Spleen (tissue), 7 donors: Measurements from ENCODE around the gene PROM1.

Experiments
- POLR2A ChIP-seq, 3 donors: fragments of 450-650 bp; IDR thresholded peaks; one replicate each; pipeline ENCODE4 v1.5.1; 2017; ENCODE audit warnings: antibody characterized with exemption in 3 of 3, mild to moderate bottlenecking in 1 of 3
- POLR2AphosphoS5 ChIP-seq, 3 donors: sonication (generic); formaldehyde crosslinking; IDR thresholded peaks; one replicate each; pipeline ENCODE4 v1.5.1; 2017; ENCODE audit warnings: antibody characterized with exemption in 3 of 3
- TF ChIP-seq, protein P1 (sequence below), 11 experiments: fragments of 200-600 bp in 7 of 11; fragments of 450-650 bp in 4 of 11; sonication (generic) in 4 of 11; IDR thresholded peaks in 8 of 11; conservative IDR thresholded peaks in 3 of 11; 1 replicate in 7 of 11; 2 replicates in 4 of 11; pipeline versions ENCODE4 v1.4.0 to v1.8.0; 2016 to 2021; ENCODE audit warnings: antibody characterized with exemption in 11 of 11, inconsistent platforms in 4 of 11, mild to moderate bottlenecking in 1 of 11
- donor health status: DM: no; HTN: no; CAD: no; lungs with moderate emphysema.
- donor health status: DM: no; HTN: no; CAD: no.
- donor health status: DM: no; HTN: no; CAD: no.

DNA sequence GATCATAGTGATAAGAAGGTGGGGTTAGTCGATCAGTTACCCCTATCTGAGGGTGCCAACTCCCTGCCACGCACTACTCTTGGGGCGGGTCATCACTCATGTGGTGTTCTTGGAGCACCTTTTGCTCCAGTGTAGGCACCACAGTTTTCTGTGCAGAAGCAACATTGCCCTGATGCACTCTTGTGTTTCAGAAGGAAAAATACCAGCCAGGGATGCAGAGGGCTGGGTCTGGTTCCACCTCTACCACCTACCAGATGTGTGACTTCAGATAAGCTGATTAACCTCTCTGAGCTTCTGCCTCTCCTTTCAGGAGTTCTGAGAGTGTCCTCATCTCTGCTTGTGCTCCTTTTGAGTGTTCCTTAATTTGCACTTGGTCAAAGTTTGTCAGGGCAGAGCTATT lies 29.9 kb upstream of the PROM1 start:
- TF ChIP-seq POLR2AphosphoS5 (IDR thresholded peaks at IDR 0.05) (no peak), POLR2A (IDR thresholded peaks at IDR 0.05) (no peak)
- TF ChIP-seq, protein P1, sequence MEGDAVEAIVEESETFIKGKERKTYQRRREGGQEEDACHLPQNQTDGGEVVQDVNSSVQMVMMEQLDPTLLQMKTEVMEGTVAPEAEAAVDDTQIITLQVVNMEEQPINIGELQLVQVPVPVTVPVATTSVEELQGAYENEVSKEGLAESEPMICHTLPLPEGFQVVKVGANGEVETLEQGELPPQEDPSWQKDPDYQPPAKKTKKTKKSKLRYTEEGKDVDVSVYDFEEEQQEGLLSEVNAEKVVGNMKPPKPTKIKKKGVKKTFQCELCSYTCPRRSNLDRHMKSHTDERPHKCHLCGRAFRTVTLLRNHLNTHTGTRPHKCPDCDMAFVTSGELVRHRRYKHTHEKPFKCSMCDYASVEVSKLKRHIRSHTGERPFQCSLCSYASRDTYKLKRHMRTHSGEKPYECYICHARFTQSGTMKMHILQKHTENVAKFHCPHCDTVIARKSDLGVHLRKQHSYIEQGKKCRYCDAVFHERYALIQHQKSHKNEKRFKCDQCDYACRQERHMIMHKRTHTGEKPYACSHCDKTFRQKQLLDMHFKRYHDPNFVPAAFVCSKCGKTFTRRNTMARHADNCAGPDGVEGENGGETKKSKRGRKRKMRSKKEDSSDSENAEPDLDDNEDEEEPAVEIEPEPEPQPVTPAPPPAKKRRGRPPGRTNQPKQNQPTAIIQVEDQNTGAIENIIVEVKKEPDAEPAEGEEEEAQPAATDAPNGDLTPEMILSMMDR (IDR thresholded peaks at IDR 0.05 in 8 of 11, conservative IDR thresholded peaks at IDR 0.05 in 3 of 11) = no peak
